Duodenal mucosa (tissue), 2 donors: ENCODE results near the gene UIMC1.

Experiments used
- H3K27ac ChIP-seq: one replicate; pipeline ENCODE4 v1.7.0; 2013; ENCODE audit warnings: low read depth, low read length
- H3K27me3 ChIP-seq, 2 donors: one replicate each; pipeline ENCODE4 v1.7.0; 2013; ENCODE audit warnings: low read length in 2 of 2, control low read depth in 1 of 2; ENCODE audit not compliant: insufficient read depth in 2 of 2, control insufficient read depth in 1 of 2
- H3K36me3 ChIP-seq, 2 donors: one replicate each; pipeline ENCODE4 v1.7.0; 2013; ENCODE audit warnings: low read length in 2 of 2, control low read depth in 1 of 2; ENCODE audit not compliant: insufficient read depth in 2 of 2, control insufficient read depth in 1 of 2
- H3K4me1 ChIP-seq, 2 donors: one replicate each; pipeline ENCODE4 v1.7.0; 2013; ENCODE audit warnings: low read length in 2 of 2, control low read depth in 1 of 2; ENCODE audit not compliant: insufficient read depth in 2 of 2, control insufficient read depth in 1 of 2
- H3K4me3 ChIP-seq, 2 donors: one replicate each; pipeline ENCODE4 v1.7.0; 2013; ENCODE audit warnings: low read length in 2 of 2, low read depth in 1 of 2
- H3K9ac ChIP-seq, 2 donors: one replicate each; pipeline ENCODE4 v1.7.0; 2013; ENCODE audit warnings: low read length in 2 of 2, low read depth in 1 of 2
- H3K9me3 ChIP-seq, 2 donors: one replicate each; pipeline ENCODE4 v1.7.0; 2013; ENCODE audit warnings: low read length in 2 of 2, control low read depth in 1 of 2; ENCODE audit not compliant: control insufficient read depth in 1 of 2

The UIMC1 gene

DNA sequence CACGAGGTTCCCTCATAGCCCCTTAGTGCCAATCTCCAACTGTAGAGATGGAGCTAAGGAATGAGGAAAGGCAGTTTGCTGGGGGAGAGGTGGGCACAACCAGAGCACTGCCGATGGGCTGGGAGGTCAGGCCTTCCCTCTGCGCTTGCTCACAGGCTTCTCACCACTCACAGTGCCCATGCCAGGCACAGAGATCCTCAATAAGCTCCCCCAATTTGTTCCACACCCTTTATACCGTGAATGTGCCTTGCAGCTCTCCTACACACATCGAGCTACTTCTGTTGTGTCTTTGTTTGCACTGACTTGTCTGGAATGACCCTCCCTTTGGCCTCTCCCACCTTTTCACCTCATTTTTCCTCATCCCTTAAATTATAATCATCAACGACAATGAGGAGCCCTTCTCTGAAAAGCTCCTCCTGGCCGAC is 105.8 kb downstream of the UIMC1 start:
- peaks cover 0 to 4% of the 10 kb centered on the region in 2 donors for H3K27me3 ChIP-seq
- H3K4me1 ChIP-seq = no peaks in the 10 kb centered on the region
- H3K9me3 ChIP-seq = no peaks in the 10 kb centered on the region
- H3K4me3 ChIP-seq = no peak overlapping the region
- H3K9ac ChIP-seq = no peak overlapping the region
- no peak overlapping the region for H3K27ac ChIP-seq
- peaks cover 20 to 26% of the 10 kb centered on the region in 2 donors for H3K36me3 ChIP-seq

DNA sequence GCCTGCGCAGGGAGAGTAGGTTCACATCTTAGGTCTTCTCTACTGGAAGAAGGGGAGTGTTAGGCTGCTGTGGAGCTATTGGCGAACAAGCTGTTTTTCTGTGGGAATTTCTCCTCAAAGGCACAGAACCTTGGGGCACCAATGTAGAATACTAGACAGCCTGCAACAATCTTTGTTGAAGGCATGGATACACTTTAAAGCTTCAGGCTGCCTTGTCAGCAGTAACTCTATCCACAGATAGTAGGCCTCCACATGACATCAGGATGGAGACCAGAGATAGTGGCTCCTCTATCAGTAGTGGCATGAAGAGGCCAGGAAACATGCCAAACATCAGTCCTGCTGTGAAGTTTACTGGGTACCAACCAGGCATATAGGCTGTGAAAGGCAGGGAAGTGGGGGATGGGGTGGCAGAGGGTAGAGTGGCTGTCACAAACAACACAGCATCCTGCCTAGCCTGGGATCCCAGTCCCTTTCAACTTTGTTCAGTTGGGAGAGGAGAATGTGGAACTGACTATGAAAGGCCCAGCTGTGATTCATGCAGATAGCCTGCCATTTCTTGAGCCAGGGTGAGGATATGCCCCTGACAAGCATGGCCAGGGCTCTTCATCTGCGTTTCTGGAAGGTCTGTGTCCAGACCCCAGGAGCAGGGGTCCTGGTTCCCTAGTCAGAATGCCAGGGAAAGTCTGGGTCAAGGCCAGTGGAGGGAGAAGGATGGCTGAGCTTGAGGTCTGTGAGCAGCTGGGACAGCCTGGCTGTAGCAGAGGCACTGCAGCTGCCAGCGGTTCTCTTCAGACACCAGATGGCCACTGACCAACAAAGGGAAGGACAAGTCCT is 106.4 kb downstream of the UIMC1 start:
- no peak overlapping the region for H3K27ac ChIP-seq
- peaks cover 0 to 4% of the 10 kb centered on the region in 2 donors for H3K27me3 ChIP-seq
- no peaks in the 10 kb centered on the region for H3K9me3 ChIP-seq
- H3K36me3 ChIP-seq = peaks cover 14 to 20% of the 10 kb centered on the region in 2 donors
- no peaks in the 10 kb centered on the region for H3K4me1 ChIP-seq
- no peak overlapping the region for H3K4me3 ChIP-seq
- H3K9ac ChIP-seq = no peak overlapping the region

DNA sequence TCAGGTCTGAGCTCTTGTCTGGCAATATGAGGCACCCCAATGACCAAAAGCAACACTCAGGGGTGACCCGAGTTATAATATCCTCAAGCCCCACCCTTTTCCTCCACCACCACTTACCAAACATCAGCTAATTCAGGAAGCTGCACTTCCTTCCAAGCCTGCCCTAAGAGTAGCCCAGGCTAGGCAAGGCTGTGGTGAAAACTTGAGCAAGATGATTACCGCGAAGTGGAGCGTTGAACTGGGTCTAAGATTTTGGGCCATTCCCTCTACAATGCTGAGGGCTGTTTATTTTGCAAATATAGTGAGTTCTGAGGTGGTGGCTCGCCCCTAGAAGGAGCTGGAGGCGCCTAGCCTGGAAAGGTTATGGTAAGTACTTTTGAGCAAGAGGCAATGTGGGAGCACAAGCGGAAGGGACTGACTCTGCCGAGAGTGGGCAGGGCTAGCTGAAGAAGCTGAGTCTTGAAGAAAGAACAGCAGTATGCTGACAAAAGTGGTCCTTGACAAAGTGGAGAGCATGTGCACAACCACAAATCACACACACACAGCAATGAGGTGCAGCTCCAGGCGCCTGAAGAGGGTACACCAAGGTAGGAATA is 107.2 kb downstream of the UIMC1 start, which contains the start of gene HK3:
Gene HK3, minus strand, starts transcription at position 51 of the 596 bp plus-strand sequence. CDS start 3,187 bp downstream, outside the sequence.
- H3K4me1 ChIP-seq = no peaks in the 10 kb centered on the region
- H3K27ac ChIP-seq = no peak within 1 kb of the TSS
- H3K9me3 ChIP-seq = no peaks in the 10 kb centered on the region
- H3K9ac ChIP-seq = no peak within 1 kb of the TSS
- H3K4me3 ChIP-seq = peak within 1 kb of the TSS in 1 of 2 donors; percentile 17
- peaks cover 0 to 4% of the 10 kb centered on the region in 2 donors for H3K27me3 ChIP-seq
- peaks cover 9 to 13% of the 10 kb centered on the region in 2 donors for H3K36me3 ChIP-seq

DNA sequence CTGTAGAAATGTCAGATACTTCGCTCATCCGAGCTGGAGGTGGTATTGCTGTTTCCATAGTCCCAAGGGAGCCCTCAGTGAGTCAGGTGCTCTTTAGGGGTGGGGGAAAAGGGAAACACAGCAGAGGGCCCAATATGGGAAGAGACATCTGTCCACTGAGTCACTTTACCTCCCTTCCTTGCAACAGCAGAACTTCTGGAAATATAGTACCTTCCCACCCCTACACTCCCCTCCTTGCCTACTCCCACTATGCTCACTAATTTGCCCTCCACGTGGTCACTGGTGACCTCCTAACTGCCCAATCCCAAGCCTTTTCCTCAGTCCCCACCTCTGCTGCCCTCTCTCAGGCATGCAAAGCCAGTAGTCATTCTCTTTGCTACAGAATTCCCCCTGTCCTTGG is 109.3 kb downstream of the UIMC1 start:
- no peak overlapping the region for H3K4me3 ChIP-seq
- H3K36me3 ChIP-seq = no peaks in the 10 kb centered on the region
- no peak overlapping the region for H3K9ac ChIP-seq
- H3K27ac ChIP-seq = no peak overlapping the region
- no peaks in the 10 kb centered on the region for H3K4me1 ChIP-seq
- H3K9me3 ChIP-seq = no peaks in the 10 kb centered on the region
- peaks cover 0 to 4% of the 10 kb centered on the region in 2 donors for H3K27me3 ChIP-seq

DNA sequence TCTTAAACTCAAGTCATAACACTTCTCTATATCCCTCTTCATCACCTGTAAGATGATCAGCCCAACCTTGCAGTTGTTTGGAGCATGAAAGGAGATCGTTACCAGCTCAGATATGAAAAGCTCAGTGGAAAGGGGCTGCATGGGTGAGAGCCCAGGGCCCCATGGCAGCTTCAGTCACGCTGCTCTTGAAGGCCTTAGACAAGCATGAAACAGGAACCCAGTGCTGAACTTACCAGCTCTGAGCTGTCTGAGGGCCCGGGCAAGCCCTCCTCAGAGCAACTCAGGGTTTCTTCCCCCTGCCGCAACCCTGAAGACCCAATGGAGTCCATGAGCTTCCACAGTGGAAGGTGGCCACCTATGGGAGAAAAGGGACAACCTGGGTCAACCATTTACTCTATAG is 110.7 kb downstream of the UIMC1 start:
- Histone ChIP-seq H3K4me1 (no peaks in the 10 kb centered on the region), H3K27me3 (peaks cover 0 to 4% of the 10 kb centered on the region in 2 donors), H3K4me3 (no peak overlapping the region), H3K9ac (no peak overlapping the region), H3K36me3 (no peaks in the 10 kb centered on the region), H3K27ac (no peak overlapping the region), H3K9me3 (no peaks in the 10 kb centered on the region)

DNA sequence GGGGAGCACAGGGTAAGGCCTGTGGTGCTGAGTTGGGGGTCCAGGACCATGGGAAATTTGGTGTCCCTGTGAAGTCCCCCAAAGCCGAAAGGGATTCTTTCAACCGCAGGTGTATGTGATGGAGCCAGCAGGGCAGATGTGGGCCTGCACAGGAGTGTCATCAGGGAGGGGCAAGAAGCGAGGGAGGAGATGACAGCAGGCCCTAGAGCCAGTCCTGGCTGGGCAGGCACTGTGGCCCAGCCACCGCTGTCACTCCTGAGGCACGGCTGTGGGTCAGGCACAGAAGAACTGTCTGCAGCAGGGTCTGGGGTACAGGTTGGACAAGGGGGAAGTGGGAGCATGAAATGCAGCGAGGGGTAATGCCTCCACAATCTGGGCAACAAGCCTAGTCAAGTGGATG is 112.3 kb downstream of the UIMC1 start:
- Histone ChIP-seq H3K4me3 (no peak overlapping the region), H3K4me1 (no peaks in the 10 kb centered on the region), H3K9ac (no peak overlapping the region)

DNA sequence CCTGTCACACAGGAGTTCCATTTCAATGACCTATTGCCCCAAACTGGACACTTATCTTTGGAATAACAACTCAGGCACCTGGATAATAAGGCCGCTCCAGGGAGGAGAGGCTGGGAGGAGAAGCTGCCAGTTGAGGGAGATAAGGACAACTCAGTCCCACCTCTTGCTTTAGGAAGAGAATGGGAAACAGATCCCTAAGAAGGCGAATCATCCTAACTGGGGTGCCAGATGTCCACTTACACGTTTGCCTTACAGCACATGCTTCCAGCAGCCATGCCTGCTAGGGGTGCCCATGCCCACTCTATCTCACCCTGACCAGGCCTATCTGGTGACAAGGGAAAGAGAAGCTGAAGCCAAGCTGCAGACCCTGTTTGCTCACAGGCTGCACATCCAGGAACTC is 113.9 kb downstream of the UIMC1 start:
- Histone ChIP-seq H3K36me3 (no peaks in the 10 kb centered on the region), H3K4me3 (no peak overlapping the region), H3K9ac (no peak overlapping the region), H3K9me3 (no peaks in the 10 kb centered on the region), H3K4me1 (no peaks in the 10 kb centered on the region), H3K27ac (no peak overlapping the region), H3K27me3 (peaks cover 0 to 4% of the 10 kb centered on the region in 2 donors)

More for the DNA sequence above, 112.3 kb downstream of the UIMC1 start:
- H3K27ac ChIP-seq = no peak overlapping the region
- peaks cover 0 to 4% of the 10 kb centered on the region in 2 donors for H3K27me3 ChIP-seq
- H3K9me3 ChIP-seq = no peaks in the 10 kb centered on the region
- H3K36me3 ChIP-seq = no peaks in the 10 kb centered on the region

DNA sequence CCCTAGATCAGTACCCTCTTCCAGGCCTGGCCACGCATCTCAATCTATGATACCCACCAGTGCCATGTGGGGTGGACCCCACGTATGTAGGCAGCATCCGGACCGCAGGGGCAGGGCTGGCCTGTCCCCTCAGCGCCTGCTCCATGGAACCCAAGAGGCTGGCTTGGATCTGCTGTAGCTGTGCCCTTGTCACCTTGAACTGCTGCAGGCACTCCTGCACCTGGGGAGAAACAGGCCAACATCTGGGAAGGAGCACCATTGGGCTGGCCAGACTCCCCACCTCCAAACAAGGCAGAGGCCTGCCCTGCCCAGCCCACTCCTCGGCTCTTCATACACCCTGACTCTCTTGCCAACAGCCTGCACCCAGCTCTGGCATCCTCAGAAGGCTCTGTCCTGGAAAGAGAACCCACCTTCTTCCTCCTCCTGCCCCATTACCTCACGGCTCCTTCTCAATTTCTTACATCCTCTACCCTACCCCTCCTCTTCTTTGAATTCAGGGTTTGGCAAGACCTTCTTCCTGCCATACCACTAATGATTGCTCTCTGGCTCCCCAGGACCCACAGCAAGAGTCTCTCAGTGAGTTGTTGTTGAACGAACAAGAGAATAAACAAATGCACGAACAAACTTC is 115.1 kb downstream of the UIMC1 start:
- H3K9ac ChIP-seq = no peak overlapping the region
- H3K27me3 ChIP-seq = peaks cover 0 to 4% of the 10 kb centered on the region in 2 donors
- H3K4me3 ChIP-seq = no peak overlapping the region
- no peaks in the 10 kb centered on the region for H3K4me1 ChIP-seq
- no peaks in the 10 kb centered on the region for H3K36me3 ChIP-seq
- H3K9me3 ChIP-seq = no peaks in the 10 kb centered on the region
- no peak overlapping the region for H3K27ac ChIP-seq

DNA sequence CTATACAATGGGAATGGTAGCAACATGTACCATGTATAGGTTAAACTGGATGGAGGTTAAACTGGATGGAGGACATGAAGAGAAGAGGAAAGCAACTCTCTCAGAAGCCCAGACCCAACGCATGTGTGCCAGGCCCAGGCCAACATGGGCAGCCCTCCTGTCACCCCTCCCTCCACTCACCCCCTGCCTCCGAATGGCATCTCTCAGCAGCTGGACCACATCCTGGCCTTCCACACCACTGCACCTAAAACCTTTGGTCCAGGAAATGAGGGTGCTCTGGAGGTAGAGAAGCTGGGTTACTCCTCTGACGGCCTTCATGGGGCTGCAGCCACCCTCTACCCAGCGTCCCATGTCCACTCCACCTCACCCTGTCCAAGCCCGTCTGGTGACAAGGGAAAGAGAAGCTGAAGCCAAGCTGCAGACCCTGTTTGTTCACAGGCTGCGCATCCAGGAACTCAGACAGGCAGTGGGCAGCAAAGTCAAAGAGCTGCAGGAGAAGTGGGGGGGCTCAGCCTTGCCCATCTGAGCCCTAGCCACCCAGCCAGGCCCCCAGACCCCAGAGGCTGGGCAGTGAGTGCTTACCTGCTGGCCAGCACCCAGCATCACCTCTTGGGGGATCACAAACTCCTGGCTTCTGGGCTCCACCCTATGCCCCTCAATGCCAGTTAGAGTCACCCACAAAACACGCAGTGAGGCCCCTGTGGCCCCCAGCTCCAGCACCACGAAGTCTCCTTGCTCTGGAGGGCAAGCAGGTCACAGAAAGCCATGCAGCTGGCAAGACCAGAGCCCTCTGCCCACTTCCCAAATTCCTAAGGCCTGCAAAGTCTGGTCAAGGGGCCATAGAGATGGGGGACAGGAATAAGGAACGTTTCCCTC is 115.9 kb downstream of the UIMC1 start:
- Histone ChIP-seq H3K9ac (no peak overlapping the region), H3K4me1 (no peaks in the 10 kb centered on the region), H3K9me3 (no peaks in the 10 kb centered on the region), H3K4me3 (no peak overlapping the region), H3K27me3 (no peaks in the 10 kb centered on the region), H3K27ac (no peak overlapping the region), H3K36me3 (no peaks in the 10 kb centered on the region)
